Activated CD8-positive, alpha-beta memory T cell treated with anti-CD3 and anti-CD28 coated beads, Interleukin-2, amount 50 U/mL, for 24 hours (primary cell): ENCODE data around the gene USP12.
"Not testable (repeated sequence)": the region's sequence is repeated elsewhere in the genome, so short reads cannot be mapped to it uniquely, and the experiment has no call there.

Source experiments
- DNase-seq: peaks from one replicate; pipeline ENCODE4 v3.0.0-alpha.2; 2020; ENCODE audit errors: extremely low read depth

The USP12 gene

GRCh38 chr13:27123445-27123844 lies 48.2 kb downstream of the USP12 start:
- not testable (repeated sequence) for DNase-seq

- DNase-seq, result no peak
Observed at GRCh38 chr13:27122036-27122435, 49.6 kb downstream of the USP12 start.

DNA sequence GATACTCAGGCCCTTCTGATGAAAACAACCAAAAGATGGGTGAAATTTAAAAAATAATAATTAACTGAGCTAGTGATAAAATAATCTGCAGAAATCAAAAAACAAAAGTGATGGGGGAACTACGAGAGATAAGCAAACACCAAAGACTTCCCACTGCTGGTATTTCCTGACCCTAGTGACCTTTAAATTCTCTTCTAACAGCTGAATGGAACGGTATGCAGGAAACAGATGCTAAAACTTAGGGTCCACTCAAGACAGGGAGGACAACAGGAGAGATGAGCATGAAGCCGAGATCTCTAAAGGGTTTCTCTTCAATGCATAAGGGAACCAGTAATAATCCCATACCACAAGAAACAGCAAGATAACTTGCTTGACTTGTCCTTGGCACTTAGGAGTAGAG lies 50.8 kb downstream of the USP12 start:
- DNase-seq, result no peak

- no peak for DNase-seq
Observed at GRCh38 chr13:27120011-27120410, 51.6 kb downstream of the USP12 start.

GRCh38 chr13:27118428-27119054 lies 53.1 kb downstream of the USP12 start:
- no peak for DNase-seq

DNA sequence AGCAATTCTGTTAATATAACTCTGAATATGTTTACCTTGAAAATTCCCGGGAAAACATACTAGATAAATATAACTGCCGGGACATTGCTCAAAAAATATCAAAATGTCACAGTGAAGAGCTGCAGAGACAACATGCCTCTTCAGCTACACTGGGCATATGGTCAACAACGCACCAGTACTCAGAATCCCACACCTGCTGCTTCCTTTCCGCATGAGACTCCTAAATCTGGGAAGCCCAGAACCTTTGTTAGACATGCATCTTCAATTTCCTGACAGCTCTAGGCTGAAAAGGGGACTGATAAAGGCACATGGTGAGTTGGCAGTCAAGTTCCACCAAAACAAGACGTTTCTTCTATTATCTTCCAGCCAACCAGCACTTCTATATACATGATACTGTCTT lies 53.7 kb downstream of the USP12 start:
- no peak for DNase-seq

DNA sequence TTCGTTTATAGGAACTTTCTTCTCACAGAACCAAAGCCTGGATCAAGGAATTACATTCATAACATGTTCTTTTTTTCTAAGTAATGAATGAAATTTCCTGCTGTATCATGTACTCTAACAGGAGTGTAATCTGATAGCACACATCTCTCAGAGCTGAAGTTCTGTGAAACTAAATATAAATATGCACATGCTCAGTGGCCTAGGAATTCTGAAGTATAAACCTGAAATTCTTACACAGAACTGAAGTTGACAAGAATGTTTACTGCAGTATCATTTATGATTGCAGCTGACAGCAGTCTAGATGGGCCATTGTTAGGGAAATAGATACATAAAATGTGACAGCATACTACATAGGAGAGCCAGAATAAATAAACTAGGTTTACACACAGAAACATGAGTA lies 54.5 kb downstream of the USP12 start:
- DNase-seq, result no peak

DNA sequence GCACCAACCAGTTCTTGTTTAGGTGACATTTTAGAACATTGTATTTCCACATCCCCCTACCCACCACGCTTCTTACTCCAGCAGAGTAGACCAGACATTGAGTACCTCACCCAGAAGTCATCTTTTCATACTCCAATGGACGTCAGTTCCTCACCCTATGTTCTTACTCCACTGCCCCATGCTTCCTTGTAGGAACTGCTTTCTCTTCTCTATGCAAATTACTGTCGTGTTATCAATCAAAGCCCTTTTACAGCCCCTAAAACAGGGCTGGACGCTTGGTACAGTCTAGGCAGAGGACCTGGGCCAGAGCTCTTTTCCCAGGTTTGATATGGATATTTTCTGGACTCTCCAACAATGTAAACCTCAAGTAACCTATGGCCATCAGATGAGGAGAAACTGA lies 58.2 kb downstream of the USP12 start:
- no peak for DNase-seq

DNA sequence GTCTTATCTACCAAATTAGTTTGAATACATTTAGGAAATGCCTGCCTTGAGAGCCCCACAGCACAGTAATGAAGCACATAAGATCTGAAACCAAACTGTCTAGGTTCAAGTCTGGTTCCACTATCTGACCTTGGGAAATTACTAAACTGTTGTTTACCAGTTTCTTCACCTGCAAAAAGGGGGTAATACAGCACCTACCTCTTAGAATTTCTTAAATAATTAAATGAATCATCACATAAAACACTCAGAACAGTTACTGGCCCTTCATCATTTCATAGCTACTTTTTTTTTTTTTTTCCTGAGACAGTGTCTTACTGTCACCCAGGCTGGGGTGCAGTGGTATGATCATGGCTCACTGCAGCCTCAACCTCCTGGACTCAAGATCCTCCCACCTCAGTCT lies 59.6 kb downstream of the USP12 start:
- no peak for DNase-seq

- no peak for DNase-seq
Observed at GRCh38 chr13:27110056-27110746, 61.4 kb downstream of the USP12 start.

GRCh38 chr13:27106144-27106543 lies 65.5 kb downstream of the USP12 start:
- no peak for DNase-seq

- DNase-seq, result no peak
Observed at GRCh38 chr13:27104606-27105005, 67.0 kb downstream of the USP12 start.

GRCh38 chr13:27101847-27102246 lies 69.8 kb downstream of the USP12 start:
- no peak for DNase-seq

- no peak for DNase-seq
Observed at GRCh38 chr13:27101289-27101688, 70.3 kb downstream of the USP12 start.

DNA sequence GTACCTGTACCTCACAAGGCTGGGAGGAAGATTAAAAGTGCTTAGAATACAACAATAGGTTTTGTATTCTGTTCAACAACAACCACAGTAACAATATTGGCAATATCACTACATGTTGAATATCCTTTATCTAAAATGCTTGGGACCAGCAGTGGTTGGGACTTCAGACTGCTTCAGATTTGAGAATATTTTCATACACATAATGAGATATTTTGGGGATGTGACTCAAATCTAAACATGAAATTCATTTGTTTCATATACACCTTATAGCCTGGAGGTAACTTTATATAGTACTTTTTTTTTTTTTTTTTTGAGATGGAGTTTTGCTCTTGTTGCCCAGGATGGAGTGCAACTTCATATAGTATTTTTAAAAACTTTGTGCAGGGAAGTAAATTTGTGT lies 73.9 kb downstream of the USP12 start:
- no peak for DNase-seq

- DNase-seq, result no peak
Observed at GRCh38 chr13:27091451-27091850, 80.2 kb downstream of the USP12 start.

- no peak for DNase-seq
Observed at GRCh38 chr13:27088619-27089018, 83.0 kb downstream of the USP12 start.

- DNase-seq, result no peak
Observed at GRCh38 chr13:27086599-27087265, 84.9 kb downstream of the USP12 start.

DNA sequence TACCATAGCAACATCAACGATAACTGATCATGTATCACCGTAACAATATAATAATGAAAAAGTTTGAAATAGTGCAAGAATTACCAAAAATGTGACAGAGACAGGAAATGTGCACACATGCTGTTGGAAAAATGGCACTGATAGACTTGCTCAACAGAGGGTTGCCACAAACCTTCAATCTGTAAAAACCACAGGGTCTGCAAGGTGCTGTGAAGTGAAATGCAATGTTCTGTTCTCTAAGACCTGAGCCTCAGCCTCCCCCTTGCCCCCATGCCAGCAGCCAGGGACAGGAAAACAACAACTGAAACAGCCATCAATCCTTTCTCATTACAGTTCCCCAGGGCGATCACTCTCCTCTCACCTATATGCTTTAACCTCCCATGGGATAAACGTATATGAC lies 88.4 kb downstream of the USP12 start:
- DNase-seq, result no peak

- no peak for DNase-seq
Observed at GRCh38 chr13:27081893-27082679, 89.5 kb downstream of the USP12 start.

DNA sequence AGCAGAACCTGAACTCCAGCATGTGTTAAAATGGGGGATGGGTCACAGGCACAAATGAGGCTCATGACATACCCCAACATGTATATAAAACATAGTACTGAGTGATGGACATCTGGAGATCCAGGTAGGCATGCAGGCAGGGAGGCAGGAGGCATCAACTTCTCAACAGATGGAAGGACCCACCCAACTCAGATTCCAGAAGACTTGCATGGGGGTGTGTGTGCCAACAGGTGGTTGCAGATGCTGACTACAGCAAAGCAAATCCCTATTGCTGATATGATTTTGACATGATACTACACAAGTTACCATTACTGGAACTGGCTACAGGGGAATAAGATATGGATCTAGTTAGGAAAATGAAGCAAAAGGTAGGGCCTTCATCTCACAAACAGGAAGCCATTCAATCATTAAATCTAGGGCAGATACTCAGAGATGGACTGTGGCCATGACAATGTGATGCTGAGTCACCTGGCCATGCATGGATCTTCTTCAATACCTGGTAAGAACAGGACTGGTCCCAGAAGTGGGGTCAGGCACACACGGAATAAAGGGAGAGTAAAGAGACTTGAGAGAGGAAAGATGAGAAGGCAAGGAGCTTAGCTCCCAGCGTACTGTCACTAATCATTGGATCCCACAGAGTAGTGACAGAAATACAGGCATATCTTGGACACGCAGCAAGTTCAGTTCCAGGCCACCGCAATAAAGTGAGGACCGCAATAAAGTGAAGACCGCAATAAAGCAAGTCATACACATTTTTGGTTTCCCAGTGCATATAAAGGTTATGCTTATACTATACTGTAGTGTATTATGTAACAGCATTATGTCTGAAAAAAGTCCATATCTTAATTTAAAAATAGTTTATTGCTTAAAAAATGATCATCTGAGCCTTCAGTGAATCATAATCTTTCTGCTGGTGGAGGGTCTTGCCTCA lies 91.3 kb downstream of the USP12 start:
- no peak for DNase-seq
